SK-N-SH (cell line): ENCODE measurements around the gene XXYLT1. TPM values are rescaled to one million over a fixed set of nuclear protein-coding genes. Genes with fewer than 3 reads are reported as not detected.
A peak's percentile ranks its signal among the peaks of the same experiment; 100 is the strongest.

Experiments
- CTCF ChIA-PET: fragments of 300-600, 350-600 bp; formaldehyde crosslinking; extraction: SDS; loops from one replicate; lab custom pipeline; 2021; lab: Yijun Ruan, JAX
- POLR2A ChIA-PET: fragments of 350-600 bp; sonication (Branson Sonifier 250); formaldehyde crosslinking; extraction: SDS; loops from one replicate; lab custom pipeline; 2020; ENCODE audit warnings: antibody characterized with exemption, inconsistent platforms; lab: Yijun Ruan, JAX
- DNase-seq: peaks from one replicate; pipeline ENCODE4 v3.0.0; 2012
- H2AFZ ChIP-seq: fragments of 200-600 bp; sonication (generic); 2 replicates; pipeline ENCODE4 v1.8.1; 2016; ENCODE audit warnings: antibody characterized with exemption, mild to moderate bottlenecking, low read depth
- H3F3A ChIP-seq: fragments of 200-600 bp; sonication (generic); replicated peaks from 2 replicates; pipeline ENCODE3; 2016; ENCODE audit warnings: antibody characterized with exemption, mild to moderate bottlenecking; ENCODE audit not compliant: insufficient read depth
- H3K27ac ChIP-seq, 2 experiments: fragments of 200-500 bp in 1 of 2; fragments of 200-600 bp in 1 of 2; sonication (Bioruptor generic) in 1 of 2; sonication (generic), shearing (Covaris generic) in 1 of 2; 2 replicates each; pipeline versions ENCODE4 v1.5.1 to v1.6.1; 2014 to 2016; ENCODE audit warnings: low read depth in 2 of 2, inconsistent platforms in 1 of 2, low read length in 1 of 2, mild to moderate bottlenecking in 1 of 2, mixed read lengths in 1 of 2
- H3K27me3 ChIP-seq: fragments of 200-600 bp; sonication (generic), shearing (Covaris generic); 2 replicates; pipeline ENCODE4 v1.6.1; 2016; ENCODE audit warnings: mixed run types; ENCODE audit not compliant: insufficient read depth
- H3K36me3 ChIP-seq, 2 experiments: fragments of 200-500 bp in 1 of 2; fragments of 200-600 bp in 1 of 2; sonication (Bioruptor generic) in 1 of 2; sonication (generic) in 1 of 2; replicated peaks in 1 of 2; 2 replicates each; pipeline versions ENCODE3 to v1.5.1; 2014 to 2016; ENCODE audit warnings: low read length in 1 of 2, mild to moderate bottlenecking in 1 of 2; ENCODE audit not compliant: insufficient read depth in 2 of 2, control insufficient read depth in 1 of 2
- H3K4me1 ChIP-seq, 2 experiments: fragments of 200-500 bp in 1 of 2; fragments of 200-600 bp in 1 of 2; sonication (Bioruptor generic) in 1 of 2; sonication (generic), shearing (Covaris generic) in 1 of 2; 2 replicates each; pipeline versions ENCODE4 v1.5.1 to v1.6.1; 2014 to 2016; ENCODE audit warnings: low read depth in 1 of 2, low read length in 1 of 2, mixed run types in 1 of 2; ENCODE audit not compliant: insufficient read depth in 2 of 2, control insufficient read depth in 1 of 2
- H3K4me2 ChIP-seq: fragments of 200-600 bp; sonication (generic), shearing (Covaris generic); 2 replicates; pipeline ENCODE4 v1.6.1; 2017; ENCODE audit warnings: mixed run types
- H3K4me3 ChIP-seq, 2 experiments: fragments of 200-500 bp in 1 of 2; fragments of 200-600 bp in 1 of 2; sonication (Bioruptor generic) in 1 of 2; sonication (generic), shearing (Covaris generic) in 1 of 2; 2 replicates each; pipeline versions ENCODE4 v1.5.1 to v1.8.1; 2014 to 2016; ENCODE audit warnings: low read depth in 2 of 2, inconsistent platforms in 1 of 2, low read length in 1 of 2, mild to moderate bottlenecking in 1 of 2, mixed read lengths in 1 of 2, moderate library complexity in 1 of 2
- H3K79me2 ChIP-seq: fragments of 200-600 bp; sonication (generic); 2 replicates; pipeline ENCODE4 v1.8.1; 2017; ENCODE audit warnings: mild to moderate bottlenecking; ENCODE audit not compliant: insufficient read depth
- H3K9ac ChIP-seq: fragments of 200-600 bp; sonication (generic); 2 replicates; pipeline ENCODE4 v1.6.1; 2017; ENCODE audit warnings: mixed run types
- H3K9me2 ChIP-seq: fragments of 200-600 bp; sonication (generic); 2 replicates; pipeline ENCODE4 v1.6.1; 2017; ENCODE audit warnings: mixed run types
- H3K9me3 ChIP-seq: fragments of 200-600 bp; sonication (generic); 2 replicates; pipeline ENCODE4 v1.6.1; 2017; ENCODE audit warnings: mixed run types, mild to moderate bottlenecking, moderate library complexity
- H4K20me1 ChIP-seq: fragments of 200-600 bp; sonication (generic); 2 replicates; pipeline ENCODE4 v1.6.1; 2017; ENCODE audit warnings: mild to moderate bottlenecking, mixed run types; ENCODE audit not compliant: insufficient read depth
- CHD2 ChIP-seq: fragments of 150-350 bp; IDR thresholded peaks from 2 replicates; pipeline ENCODE4 v1.6.1; 2018; ENCODE audit warnings: low read length; ENCODE audit not compliant: partially characterized antibody
- FOXJ3 ChIP-seq: sonication (generic); formaldehyde crosslinking; IDR thresholded peaks from 2 replicates; pipeline ENCODE4 v1.5.1; 2020; ENCODE audit warnings: mild to moderate bottlenecking, missing genetic modification reagents
- FOXM1 ChIP-seq: IDR thresholded peaks from 2 replicates; pipeline ENCODE4 v1.4.0; 2012; ENCODE audit warnings: low read depth, mild to moderate bottlenecking
- GABPA ChIP-seq: IDR thresholded peaks from 2 replicates; pipeline ENCODE4 v1.4.0; 2012; ENCODE audit warnings: low read depth, mild to moderate bottlenecking
- MXI1 ChIP-seq: IDR thresholded peaks from 2 replicates; pipeline ENCODE4 v1.6.1; 2012; ENCODE audit warnings: mild to moderate bottlenecking, low read depth, low read length, improper control_type of control experiment
- NFIC ChIP-seq: IDR thresholded peaks from 2 replicates; pipeline ENCODE4 v1.4.0; 2012; ENCODE audit warnings: borderline replicate concordance
- POLR2AphosphoS5 ChIP-seq: IDR thresholded peaks from 2 replicates; pipeline ENCODE4 v1.6.1; 2012; ENCODE audit warnings: low read depth, low read length
- RXRA ChIP-seq: IDR thresholded peaks from 2 replicates; pipeline ENCODE4 v1.4.0; 2012; ENCODE audit warnings: low read depth, mild to moderate bottlenecking, borderline replicate concordance
- SIN3A ChIP-seq: IDR thresholded peaks from 2 replicates; pipeline ENCODE4 v1.6.1; 2012; ENCODE audit warnings: low read depth, mild to moderate bottlenecking, low read length, moderate library complexity, borderline replicate concordance
- SMC3 ChIP-seq: IDR thresholded peaks from 2 replicates; pipeline ENCODE4 v1.6.1; 2012; ENCODE audit warnings: low read depth, low read length, improper control_type of control experiment
- TAF1 ChIP-seq: IDR thresholded peaks from 2 replicates; pipeline ENCODE4 v1.6.1; 2012; ENCODE audit warnings: low read depth, mild to moderate bottlenecking, low read length, moderate library complexity, borderline replicate concordance
- TEAD4 ChIP-seq: IDR thresholded peaks from 2 replicates; pipeline ENCODE4 v1.4.0; 2012; ENCODE audit warnings: mild to moderate bottlenecking, borderline replicate concordance; ENCODE audit not compliant: insufficient read depth
- WGBS: methylation state at CpG from one replicate; pipeline ENCODE4 v1.1.6; 2017; ENCODE audit warnings: low lambda C conversion rate; 5-methylcytosine and 5-hydroxymethylcytosine counted together
- polyA plus RNA-seq, 3 experiments: library from polyadenylated mRNA; depleted of rRNA; stranded (reverse); fragments of >200 nt; gene quantifications; 2 replicates each; pipeline ENCODE4 v1.2.3, GENCODE V29; 2012
- TF ChIP-seq, protein P1 (sequence below): IDR thresholded peaks from 2 replicates; pipeline ENCODE4 v1.4.0; 2012; ENCODE audit warnings: low read depth
- TF ChIP-seq, protein P2 (sequence below): IDR thresholded peaks from 2 replicates; pipeline ENCODE4 v1.4.0; 2012; ENCODE audit warnings: low read depth, borderline replicate concordance
- TF ChIP-seq, protein P3 (sequence below): fragments of 200-600 bp; sonication (generic); IDR thresholded peaks from 2 replicates; pipeline ENCODE4 v1.6.1; 2017; ENCODE audit warnings: antibody characterized with exemption, mild to moderate bottlenecking, moderate library complexity
- TF ChIP-seq, protein P4 (sequence below): fragments of 150-350 bp; IDR thresholded peaks from 2 replicates; pipeline ENCODE4 v1.6.1; 2016; ENCODE audit warnings: mild to moderate bottlenecking, low read depth, low read length

Gene XXYLT1
- polyA plus RNA-seq, 1 of the 3 experiments (the other 2 are of a cell fraction): 22.6 TPM

DNA sequence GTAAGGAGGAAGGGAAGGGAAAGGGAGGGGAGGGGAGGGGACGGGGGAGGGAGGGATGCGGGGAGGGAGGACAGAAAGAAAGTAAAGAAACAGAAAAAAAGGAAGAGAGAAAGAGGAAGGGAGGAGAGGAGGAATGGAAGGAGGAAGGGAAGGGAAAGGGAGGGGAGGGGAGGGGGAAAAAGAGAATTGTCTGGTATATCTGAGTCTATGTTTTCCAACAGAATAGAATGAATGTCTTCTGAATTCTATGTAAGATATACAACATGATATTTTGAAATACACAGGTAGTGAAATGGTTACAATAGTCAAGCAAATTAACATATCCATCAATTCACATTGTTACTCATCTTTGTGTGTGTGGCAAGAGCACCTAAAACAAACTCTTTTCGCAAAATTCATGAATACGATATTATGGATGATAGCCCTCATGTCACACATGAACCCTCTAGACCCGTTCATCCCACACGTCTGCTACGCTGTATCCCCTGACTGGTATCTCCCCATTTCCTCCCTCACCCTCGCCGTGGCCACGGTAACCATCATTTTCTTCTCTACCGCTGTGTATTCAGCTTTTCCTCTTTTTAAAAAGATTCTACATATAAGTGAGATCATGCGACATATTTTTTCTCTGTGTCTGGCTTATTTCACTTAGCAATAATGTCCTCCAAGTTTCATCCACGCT lies 168.9 kb downstream of the XXYLT1 start:
- no peak overlapping the region for H2AFZ ChIP-seq
- DNase-seq: no peak
- peaks cover 20% of the 10 kb centered on the region for H3F3A ChIP-seq
- ChIA-PET POLR2A (no interaction called here), CTCF (interaction anchor here (1.1 to 2.7 kb wide), 2 partner anchors 102 to 419 kb away, joined by 3 to 17 read pairs; no protein-coding TSS in a partner anchor)
- TF ChIP-seq RXRA (no peak), TAF1 (no peak), GABPA (no peak), TEAD4 (no peak), CHD2 (no peak), NFIC (no peak), SMC3 (no peak), FOXJ3 (no peak), FOXM1 (no peak), SIN3A (no peak), MXI1 (no peak), POLR2AphosphoS5 (no peak)
- TF ChIP-seq, protein P1, sequence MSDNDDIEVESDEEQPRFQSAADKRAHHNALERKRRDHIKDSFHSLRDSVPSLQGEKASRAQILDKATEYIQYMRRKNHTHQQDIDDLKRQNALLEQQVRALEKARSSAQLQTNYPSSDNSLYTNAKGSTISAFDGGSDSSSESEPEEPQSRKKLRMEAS: no peak
- TF ChIP-seq, protein P2, sequence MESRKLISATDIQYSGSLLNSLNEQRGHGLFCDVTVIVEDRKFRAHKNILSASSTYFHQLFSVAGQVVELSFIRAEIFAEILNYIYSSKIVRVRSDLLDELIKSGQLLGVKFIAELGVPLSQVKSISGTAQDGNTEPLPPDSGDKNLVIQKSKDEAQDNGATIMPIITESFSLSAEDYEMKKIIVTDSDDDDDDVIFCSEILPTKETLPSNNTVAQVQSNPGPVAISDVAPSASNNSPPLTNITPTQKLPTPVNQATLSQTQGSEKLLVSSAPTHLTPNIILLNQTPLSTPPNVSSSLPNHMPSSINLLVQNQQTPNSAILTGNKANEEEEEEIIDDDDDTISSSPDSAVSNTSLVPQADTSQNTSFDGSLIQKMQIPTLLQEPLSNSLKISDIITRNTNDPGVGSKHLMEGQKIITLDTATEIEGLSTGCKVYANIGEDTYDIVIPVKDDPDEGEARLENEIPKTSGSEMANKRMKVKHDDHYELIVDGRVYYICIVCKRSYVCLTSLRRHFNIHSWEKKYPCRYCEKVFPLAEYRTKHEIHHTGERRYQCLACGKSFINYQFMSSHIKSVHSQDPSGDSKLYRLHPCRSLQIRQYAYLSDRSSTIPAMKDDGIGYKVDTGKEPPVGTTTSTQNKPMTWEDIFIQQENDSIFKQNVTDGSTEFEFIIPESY: no peak
- TF ChIP-seq, protein P3, sequence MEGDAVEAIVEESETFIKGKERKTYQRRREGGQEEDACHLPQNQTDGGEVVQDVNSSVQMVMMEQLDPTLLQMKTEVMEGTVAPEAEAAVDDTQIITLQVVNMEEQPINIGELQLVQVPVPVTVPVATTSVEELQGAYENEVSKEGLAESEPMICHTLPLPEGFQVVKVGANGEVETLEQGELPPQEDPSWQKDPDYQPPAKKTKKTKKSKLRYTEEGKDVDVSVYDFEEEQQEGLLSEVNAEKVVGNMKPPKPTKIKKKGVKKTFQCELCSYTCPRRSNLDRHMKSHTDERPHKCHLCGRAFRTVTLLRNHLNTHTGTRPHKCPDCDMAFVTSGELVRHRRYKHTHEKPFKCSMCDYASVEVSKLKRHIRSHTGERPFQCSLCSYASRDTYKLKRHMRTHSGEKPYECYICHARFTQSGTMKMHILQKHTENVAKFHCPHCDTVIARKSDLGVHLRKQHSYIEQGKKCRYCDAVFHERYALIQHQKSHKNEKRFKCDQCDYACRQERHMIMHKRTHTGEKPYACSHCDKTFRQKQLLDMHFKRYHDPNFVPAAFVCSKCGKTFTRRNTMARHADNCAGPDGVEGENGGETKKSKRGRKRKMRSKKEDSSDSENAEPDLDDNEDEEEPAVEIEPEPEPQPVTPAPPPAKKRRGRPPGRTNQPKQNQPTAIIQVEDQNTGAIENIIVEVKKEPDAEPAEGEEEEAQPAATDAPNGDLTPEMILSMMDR: no peak
- TF ChIP-seq, protein P4, sequence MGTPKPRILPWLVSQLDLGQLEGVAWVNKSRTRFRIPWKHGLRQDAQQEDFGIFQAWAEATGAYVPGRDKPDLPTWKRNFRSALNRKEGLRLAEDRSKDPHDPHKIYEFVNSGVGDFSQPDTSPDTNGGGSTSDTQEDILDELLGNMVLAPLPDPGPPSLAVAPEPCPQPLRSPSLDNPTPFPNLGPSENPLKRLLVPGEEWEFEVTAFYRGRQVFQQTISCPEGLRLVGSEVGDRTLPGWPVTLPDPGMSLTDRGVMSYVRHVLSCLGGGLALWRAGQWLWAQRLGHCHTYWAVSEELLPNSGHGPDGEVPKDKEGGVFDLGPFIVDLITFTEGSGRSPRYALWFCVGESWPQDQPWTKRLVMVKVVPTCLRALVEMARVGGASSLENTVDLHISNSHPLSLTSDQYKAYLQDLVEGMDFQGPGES: no peak
- H3K9ac ChIP-seq: no peak overlapping the region
- no peak overlapping the region for H3K4me3 ChIP-seq
- 90% methylated on average over 13 of the region's 13 CpGs for WGBS
- peaks cover 28 to 31% of the 10 kb centered on the region in 2 experiments for H3K4me1 ChIP-seq
- H3K79me2 ChIP-seq: no peaks in the 10 kb centered on the region; the same call in 1 of the 2 replicates
- no peaks in the 10 kb centered on the region for H3K9me2 ChIP-seq
- H3K9me3 ChIP-seq: no peaks in the 10 kb centered on the region
- H3K36me3 ChIP-seq: no peaks in the 10 kb centered on the region
- 0 out of 2 replicates have a peak overlapping the region, but pooled peaks have one; percentile 27 for H3K4me2 ChIP-seq
- H3K27ac ChIP-seq: peak overlapping the region; percentile 58 to 89; a peak in 3 of 4 replicates
- no peaks in the 10 kb centered on the region for H4K20me1 ChIP-seq
- H3K27me3 ChIP-seq: no peaks in the 10 kb centered on the region
